SK-N-SH (cell line): ENCODE data around the gene CDIP1. TPM values are rescaled to one million over a fixed set of nuclear protein-coding genes. Genes with fewer than 3 reads are reported as not detected.

Experiments
- CTCF ChIA-PET: fragments of 300-600, 350-600 bp; formaldehyde crosslinking; extraction: SDS; loops from one replicate; lab custom pipeline; 2021; lab: Yijun Ruan, JAX
- POLR2A ChIA-PET: fragments of 350-600 bp; sonication (Branson Sonifier 250); formaldehyde crosslinking; extraction: SDS; loops from one replicate; lab custom pipeline; 2020; ENCODE audit warnings: antibody characterized with exemption, inconsistent platforms; lab: Yijun Ruan, JAX
- DNase-seq: peaks from one replicate; pipeline ENCODE4 v3.0.0; 2012
- H2AFZ ChIP-seq: fragments of 200-600 bp; sonication (generic); 2 replicates; pipeline ENCODE4 v1.8.1; 2016; ENCODE audit warnings: antibody characterized with exemption, mild to moderate bottlenecking, low read depth
- H3F3A ChIP-seq: fragments of 200-600 bp; sonication (generic); replicated peaks from 2 replicates; pipeline ENCODE3; 2016; ENCODE audit warnings: antibody characterized with exemption, mild to moderate bottlenecking; ENCODE audit not compliant: insufficient read depth
- H3K27ac ChIP-seq, 2 experiments: fragments of 200-500 bp in 1 of 2; fragments of 200-600 bp in 1 of 2; sonication (Bioruptor generic) in 1 of 2; sonication (generic), shearing (Covaris generic) in 1 of 2; 2 replicates each; pipeline versions ENCODE4 v1.5.1 to v1.6.1; 2014 to 2016; ENCODE audit warnings: low read depth in 2 of 2, inconsistent platforms in 1 of 2, low read length in 1 of 2, mild to moderate bottlenecking in 1 of 2, mixed read lengths in 1 of 2
- H3K27me3 ChIP-seq: fragments of 200-600 bp; sonication (generic), shearing (Covaris generic); 2 replicates; pipeline ENCODE4 v1.6.1; 2016; ENCODE audit warnings: mixed run types; ENCODE audit not compliant: insufficient read depth
- H3K36me3 ChIP-seq, 2 experiments: fragments of 200-500 bp in 1 of 2; fragments of 200-600 bp in 1 of 2; sonication (Bioruptor generic) in 1 of 2; sonication (generic) in 1 of 2; replicated peaks in 1 of 2; 2 replicates each; pipeline versions ENCODE3 to v1.5.1; 2014 to 2016; ENCODE audit warnings: low read length in 1 of 2, mild to moderate bottlenecking in 1 of 2; ENCODE audit not compliant: insufficient read depth in 2 of 2, control insufficient read depth in 1 of 2
- H3K4me1 ChIP-seq, 2 experiments: fragments of 200-500 bp in 1 of 2; fragments of 200-600 bp in 1 of 2; sonication (Bioruptor generic) in 1 of 2; sonication (generic), shearing (Covaris generic) in 1 of 2; 2 replicates each; pipeline versions ENCODE4 v1.5.1 to v1.6.1; 2014 to 2016; ENCODE audit warnings: low read depth in 1 of 2, low read length in 1 of 2, mixed run types in 1 of 2; ENCODE audit not compliant: insufficient read depth in 2 of 2, control insufficient read depth in 1 of 2
- H3K4me2 ChIP-seq: fragments of 200-600 bp; sonication (generic), shearing (Covaris generic); 2 replicates; pipeline ENCODE4 v1.6.1; 2017; ENCODE audit warnings: mixed run types
- H3K4me3 ChIP-seq, 2 experiments: fragments of 200-500 bp in 1 of 2; fragments of 200-600 bp in 1 of 2; sonication (Bioruptor generic) in 1 of 2; sonication (generic), shearing (Covaris generic) in 1 of 2; 2 replicates each; pipeline versions ENCODE4 v1.5.1 to v1.8.1; 2014 to 2016; ENCODE audit warnings: low read depth in 2 of 2, inconsistent platforms in 1 of 2, low read length in 1 of 2, mild to moderate bottlenecking in 1 of 2, mixed read lengths in 1 of 2, moderate library complexity in 1 of 2
- H3K79me2 ChIP-seq: fragments of 200-600 bp; sonication (generic); 2 replicates; pipeline ENCODE4 v1.8.1; 2017; ENCODE audit warnings: mild to moderate bottlenecking; ENCODE audit not compliant: insufficient read depth
- H3K9ac ChIP-seq: fragments of 200-600 bp; sonication (generic); 2 replicates; pipeline ENCODE4 v1.6.1; 2017; ENCODE audit warnings: mixed run types
- H3K9me2 ChIP-seq: fragments of 200-600 bp; sonication (generic); 2 replicates; pipeline ENCODE4 v1.6.1; 2017; ENCODE audit warnings: mixed run types
- H3K9me3 ChIP-seq: fragments of 200-600 bp; sonication (generic); 2 replicates; pipeline ENCODE4 v1.6.1; 2017; ENCODE audit warnings: mixed run types, mild to moderate bottlenecking, moderate library complexity
- H4K20me1 ChIP-seq: fragments of 200-600 bp; sonication (generic); 2 replicates; pipeline ENCODE4 v1.6.1; 2017; ENCODE audit warnings: mild to moderate bottlenecking, mixed run types; ENCODE audit not compliant: insufficient read depth
- CTCF ChIP-seq: fragments of 200-600 bp; sonication (generic); IDR thresholded peaks from 2 replicates; pipeline ENCODE4 v1.6.1; 2017; ENCODE audit warnings: antibody characterized with exemption, mild to moderate bottlenecking, moderate library complexity
- EZH2phosphoT487 ChIP-seq: fragments of 200-600 bp; sonication (generic); IDR thresholded peaks from 2 replicates; pipeline ENCODE4 v1.6.1; 2017; ENCODE audit warnings: low read depth, mixed run types, mild to moderate bottlenecking, antibody characterized with exemption, moderate library complexity, borderline replicate concordance
- FOSL2 ChIP-seq: IDR thresholded peaks from 2 replicates; pipeline ENCODE4 v1.4.0; 2012; ENCODE audit warnings: low read depth, mild to moderate bottlenecking, moderate library complexity, borderline replicate concordance
- FOXM1 ChIP-seq: IDR thresholded peaks from 2 replicates; pipeline ENCODE4 v1.4.0; 2012; ENCODE audit warnings: low read depth, mild to moderate bottlenecking
- GABPA ChIP-seq: IDR thresholded peaks from 2 replicates; pipeline ENCODE4 v1.4.0; 2012; ENCODE audit warnings: low read depth, mild to moderate bottlenecking
- IRF3 ChIP-seq: fragments of 150-350 bp; IDR thresholded peaks from 2 replicates; pipeline ENCODE4 v1.6.1; 2016; ENCODE audit warnings: mild to moderate bottlenecking, low read depth, low read length
- MEF2A ChIP-seq: IDR thresholded peaks from 2 replicates; pipeline ENCODE4 v1.4.0; 2012; ENCODE audit warnings: low read depth, borderline replicate concordance
- MXI1 ChIP-seq: IDR thresholded peaks from 2 replicates; pipeline ENCODE4 v1.6.1; 2012; ENCODE audit warnings: mild to moderate bottlenecking, low read depth, low read length, improper control_type of control experiment
- NRF1 ChIP-seq: IDR thresholded peaks from 2 replicates; pipeline ENCODE4 v1.6.1; 2012; ENCODE audit warnings: low read depth, mild to moderate bottlenecking, low read length
- PBX3 ChIP-seq: IDR thresholded peaks from 2 replicates; pipeline ENCODE4; 2012
- POLR2AphosphoS5 ChIP-seq: IDR thresholded peaks from 2 replicates; pipeline ENCODE4 v1.6.1; 2012; ENCODE audit warnings: low read depth, low read length
- RCOR1 ChIP-seq: fragments of 150-350 bp; IDR thresholded peaks from 2 replicates; pipeline ENCODE4 v1.6.1; 2017; ENCODE audit warnings: antibody characterized with exemption, low read length
- RXRA ChIP-seq: IDR thresholded peaks from 2 replicates; pipeline ENCODE4 v1.4.0; 2012; ENCODE audit warnings: low read depth, mild to moderate bottlenecking, borderline replicate concordance
- SMC3 ChIP-seq: IDR thresholded peaks from 2 replicates; pipeline ENCODE4 v1.6.1; 2012; ENCODE audit warnings: low read depth, low read length, improper control_type of control experiment
- TAF1 ChIP-seq: IDR thresholded peaks from 2 replicates; pipeline ENCODE4 v1.6.1; 2012; ENCODE audit warnings: low read depth, mild to moderate bottlenecking, low read length, moderate library complexity, borderline replicate concordance
- TCF12 ChIP-seq: IDR thresholded peaks from 2 replicates; pipeline ENCODE4 v1.4.0; 2012
- USF1 ChIP-seq: IDR thresholded peaks from 2 replicates; pipeline ENCODE4 v1.4.0; 2012; ENCODE audit warnings: low read depth, borderline replicate concordance
- USF2 ChIP-seq: fragments of 150-350 bp; IDR thresholded peaks from 2 replicates; pipeline ENCODE4 v1.6.1; 2017; ENCODE audit warnings: antibody characterized with exemption, low read length, low read depth, borderline replicate concordance
- ZBTB33 ChIP-seq: IDR thresholded peaks from 2 replicates; pipeline ENCODE4 v1.4.0; 2012; ENCODE audit warnings: low read depth, borderline replicate concordance
- WGBS: methylation state at CpG from one replicate; pipeline ENCODE4 v1.1.6; 2017; ENCODE audit warnings: low lambda C conversion rate; 5-methylcytosine and 5-hydroxymethylcytosine counted together
- polyA plus RNA-seq, 3 experiments: library from polyadenylated mRNA; depleted of rRNA; stranded (reverse); fragments of >200 nt; gene quantifications; 2 replicates each; pipeline ENCODE4 v1.2.3, GENCODE V29; 2012

Gene CDIP1
- polyA plus RNA-seq, 1 of the 3 experiments (the other 2 are of a cell fraction) = 30.2 TPM

- TF ChIP-seq USF2 = no peak
- no peak for TF ChIP-seq FOSL2
- TF ChIP-seq EZH2phosphoT487 = no peak
- no peak for TF ChIP-seq CTCF
- TF ChIP-seq TAF1 = no peak
Observed at GRCh38 chr16:4576008-4576407, 37.4 kb upstream of the CDIP1 start (continued).

- Histone ChIP-seq H3K9me3 (no peaks in the 10 kb centered on the region), H3K4me3 (no peak overlapping the region), H2AFZ (no peak overlapping the region), H3K79me2 (no peaks in the 10 kb centered on the region), H4K20me1 (no peaks in the 10 kb centered on the region), H3K9ac (no peak overlapping the region), H3K4me2 (no peak overlapping the region), H3K27ac (no peak overlapping the region), H3K27me3 (no peaks in the 10 kb centered on the region), H3K9me2 (no peaks in the 10 kb centered on the region), H3K36me3 (no peaks in the 10 kb centered on the region), H3F3A (no peaks in the 10 kb centered on the region), H3K4me1 (no peaks in the 10 kb centered on the region)
- ChIA-PET POLR2A (no interaction called here), CTCF (interaction anchor here (0.7 to 3.4 kb wide), 4 partner anchors 10 to 68 kb away, joined by 3 to 17 read pairs (median 5); no protein-coding TSS in a partner anchor)
- WGBS = 71% methylated on average over 4 of the region's 11 CpGs
- no peak for DNase-seq
- TF ChIP-seq ZBTB33 (no peak), NRF1 (no peak), FOXM1 (no peak), GABPA (no peak), MEF2A (no peak), IRF3 (no peak), POLR2AphosphoS5 (no peak), USF1 (no peak), RCOR1 (no peak), TCF12 (no peak), MXI1 (no peak), PBX3 (no peak), RXRA (no peak), SMC3 (no peak)
Observed at GRCh38 chr16:4574919-4575705, 36.5 kb upstream of the CDIP1 start.
